Measurements from ENCODE around the gene KPNA5.
"Not testable (repeated sequence)": the region's sequence is repeated elsewhere in the genome, so short reads cannot be mapped to it uniquely, and the experiment has no call there.

KPNA5 gene

DNA sequence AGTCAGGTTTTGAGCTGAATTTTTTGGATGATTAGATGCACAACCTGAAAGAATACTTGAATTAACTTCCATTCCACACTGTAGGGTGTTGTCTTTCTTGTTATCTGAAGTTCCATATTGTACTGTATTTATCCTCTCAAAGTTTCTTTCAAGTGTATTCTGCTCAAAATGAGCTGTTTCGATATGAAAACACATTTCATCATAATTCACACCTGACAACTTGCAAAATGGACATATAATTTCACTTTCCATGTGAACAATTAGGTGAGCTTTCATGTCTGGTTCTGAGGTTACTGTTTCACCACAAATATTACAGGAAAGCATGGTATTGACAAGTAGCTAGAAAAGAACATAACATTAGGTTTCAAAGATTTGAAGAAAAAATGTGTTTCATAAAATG, 14.1 kb upstream of the KPNA5 start:
- DNase-seq (ENCODE audit: low read depth, low spot score) = no peak
- H3K27ac ChIP-seq (ENCODE audit: low read length) = no peak overlapping the region
- H3K9me3 ChIP-seq (ENCODE audit: control insufficient read depth, insufficient read depth, low read length) = no peaks in the 10 kb centered on the region
- H3K4me3 ChIP-seq (ENCODE audit: low read length) = no peak overlapping the region
- H3K36me3 ChIP-seq (ENCODE audit: control insufficient read depth, insufficient read depth, low read length) = no peaks in the 10 kb centered on the region
- WGBS (ENCODE audit: insufficient coverage, insufficient read length) = no CpG with 5 or more reads among the region's 1 CpG
- no peaks in the 10 kb centered on the region for H3K4me1 ChIP-seq (ENCODE audit: control insufficient read depth, insufficient read depth, low read length)
- H3K27me3 ChIP-seq (ENCODE audit: control insufficient read depth, insufficient read depth, low read length) = no peaks in the 10 kb centered on the region

DNA sequence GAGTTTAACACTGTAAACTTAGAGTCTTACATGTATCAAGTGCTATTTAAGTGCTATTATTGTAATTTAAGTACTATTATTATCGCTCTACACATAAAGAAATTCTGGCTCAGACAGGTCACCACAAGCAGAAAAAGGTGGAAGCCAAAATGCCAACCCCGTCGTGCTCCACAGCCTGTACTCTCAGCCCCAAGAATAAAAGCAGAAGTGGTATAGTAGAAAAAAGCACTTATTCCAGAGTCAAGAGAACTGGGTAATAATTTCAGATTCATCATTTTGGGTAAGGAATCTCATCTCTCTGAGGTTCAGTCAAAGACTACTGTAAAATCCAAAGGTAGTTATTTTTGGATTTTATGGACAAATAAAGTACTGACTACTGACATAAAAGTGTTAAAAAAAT, 13.4 kb upstream of the KPNA5 start:
- Histone ChIP-seq H3K36me3 (ENCODE audit: control insufficient read depth, insufficient read depth, low read length) (no peaks in the 10 kb centered on the region), H3K9me3 (ENCODE audit: control insufficient read depth, insufficient read depth, low read length) (no peaks in the 10 kb centered on the region), H3K27me3 (ENCODE audit: control insufficient read depth, insufficient read depth, low read length) (no peaks in the 10 kb centered on the region), H3K27ac (ENCODE audit: low read length) (no peak overlapping the region), H3K4me3 (ENCODE audit: low read length) (peak overlapping the region; percentile 21; the same call in 1 of the 2 replicates), H3K4me1 (ENCODE audit: control insufficient read depth, insufficient read depth, low read length) (no peaks in the 10 kb centered on the region)
- no peak for DNase-seq (ENCODE audit: low read depth, low spot score)
- WGBS (ENCODE audit: insufficient coverage, insufficient read length) = no CpG with 5 or more reads among the region's 3 CpGs

DNA sequence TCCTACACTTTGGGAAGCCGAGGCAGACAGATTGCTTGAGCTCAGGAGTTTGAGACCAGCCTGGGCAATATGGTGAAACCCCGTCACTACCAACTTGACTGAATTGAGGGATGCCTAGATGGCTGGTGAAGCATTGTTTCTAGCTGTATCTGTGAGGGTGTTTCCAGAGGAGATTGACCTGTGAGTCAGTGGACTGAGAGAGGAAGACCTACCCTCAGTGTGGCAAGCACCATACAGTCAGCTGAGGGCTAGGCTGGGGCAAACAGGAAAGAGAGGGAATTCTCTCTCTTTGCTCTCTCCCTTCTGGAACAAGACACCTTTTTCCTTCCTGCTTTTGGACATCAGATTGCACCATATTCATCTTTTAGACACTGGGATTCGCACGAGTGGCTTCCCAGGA, 8.7 kb upstream of the KPNA5 start:
- Histone ChIP-seq H3K4me3 (ENCODE audit: low read length) (no peak overlapping the region), H3K27me3 (ENCODE audit: control insufficient read depth, insufficient read depth, low read length) (no peaks in the 10 kb centered on the region), H3K27ac (ENCODE audit: low read length) (no peak overlapping the region), H3K9me3 (ENCODE audit: control insufficient read depth, insufficient read depth, low read length) (no peaks in the 10 kb centered on the region), H3K4me1 (ENCODE audit: control insufficient read depth, insufficient read depth, low read length) (no peaks in the 10 kb centered on the region), H3K36me3 (ENCODE audit: control insufficient read depth, insufficient read depth, low read length) (no peaks in the 10 kb centered on the region)
- WGBS (ENCODE audit: insufficient coverage, insufficient read length) = no CpG with 5 or more reads among the region's 4 CpGs
- DNase-seq (ENCODE audit: low read depth, low spot score) = no peak

DNA sequence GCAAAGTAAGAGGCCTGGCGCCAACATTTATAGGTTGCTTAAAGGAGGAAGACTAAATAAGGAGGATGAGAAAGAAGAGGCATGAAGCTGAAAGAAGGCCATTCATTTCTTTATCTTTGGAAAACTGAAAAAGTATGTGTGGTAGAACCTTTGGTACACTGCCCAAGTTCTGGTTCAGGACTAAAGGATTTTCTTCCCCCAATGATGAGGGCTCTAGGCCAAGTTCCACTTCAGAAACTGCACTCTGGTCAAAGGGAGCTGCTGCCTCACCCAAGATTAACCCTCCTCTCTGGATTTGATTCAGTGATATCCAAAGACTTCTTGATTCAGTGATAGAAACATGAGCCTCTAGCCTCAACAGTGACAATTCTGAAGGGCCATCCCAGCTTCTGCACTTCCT, 5.0 kb upstream of the KPNA5 start:
- Histone ChIP-seq H3K4me3 (ENCODE audit: low read length) (no peak overlapping the region), H3K27me3 (ENCODE audit: control insufficient read depth, insufficient read depth, low read length) (no peaks in the 10 kb centered on the region), H3K4me1 (ENCODE audit: control insufficient read depth, insufficient read depth, low read length) (no peaks in the 10 kb centered on the region), H3K27ac (ENCODE audit: low read length) (no peak overlapping the region), H3K9me3 (ENCODE audit: control insufficient read depth, insufficient read depth, low read length) (no peaks in the 10 kb centered on the region), H3K36me3 (ENCODE audit: control insufficient read depth, insufficient read depth, low read length) (no peaks in the 10 kb centered on the region)
- DNase-seq (ENCODE audit: low read depth, low spot score) = no peak
- no CpG with 5 or more reads among the region's 1 CpG for WGBS (ENCODE audit: insufficient coverage, insufficient read length)

DNA sequence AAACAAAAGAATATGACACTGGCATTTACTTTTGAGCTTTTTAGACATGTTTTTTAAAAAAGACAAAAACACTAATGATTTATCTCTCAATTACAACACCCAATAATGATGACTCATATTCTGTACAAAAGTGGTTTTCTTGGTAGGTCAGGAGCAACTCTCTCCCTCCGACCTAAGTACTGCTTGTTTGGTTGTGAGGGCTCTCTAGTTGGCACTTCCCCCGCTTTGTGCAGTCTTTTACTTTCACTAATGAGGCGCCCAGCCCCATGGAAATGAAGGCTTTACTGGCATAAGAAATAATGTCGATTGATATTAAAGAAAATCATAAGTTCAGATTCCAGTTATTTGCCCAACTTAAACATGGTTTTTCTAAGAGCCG, 1.3 kb downstream of the KPNA5 start:
- DNase-seq (ENCODE audit: low read depth, low spot score) = no peak
- Histone ChIP-seq H3K4me3 (ENCODE audit: low read length) (peak overlapping the region; percentile 34; the same call in 1 of the 2 replicates), H3K9me3 (ENCODE audit: control insufficient read depth, insufficient read depth, low read length) (no peaks in the 10 kb centered on the region), H3K27ac (ENCODE audit: low read length) (no peak overlapping the region), H3K27me3 (ENCODE audit: control insufficient read depth, insufficient read depth, low read length) (no peaks in the 10 kb centered on the region), H3K4me1 (ENCODE audit: control insufficient read depth, insufficient read depth, low read length) (no peaks in the 10 kb centered on the region; the same call in 1 of the 2 replicates), H3K36me3 (ENCODE audit: control insufficient read depth, insufficient read depth, low read length) (no peaks in the 10 kb centered on the region)
- WGBS (ENCODE audit: insufficient coverage, insufficient read length) = no CpG with 5 or more reads among the region's 5 CpGs

DNA sequence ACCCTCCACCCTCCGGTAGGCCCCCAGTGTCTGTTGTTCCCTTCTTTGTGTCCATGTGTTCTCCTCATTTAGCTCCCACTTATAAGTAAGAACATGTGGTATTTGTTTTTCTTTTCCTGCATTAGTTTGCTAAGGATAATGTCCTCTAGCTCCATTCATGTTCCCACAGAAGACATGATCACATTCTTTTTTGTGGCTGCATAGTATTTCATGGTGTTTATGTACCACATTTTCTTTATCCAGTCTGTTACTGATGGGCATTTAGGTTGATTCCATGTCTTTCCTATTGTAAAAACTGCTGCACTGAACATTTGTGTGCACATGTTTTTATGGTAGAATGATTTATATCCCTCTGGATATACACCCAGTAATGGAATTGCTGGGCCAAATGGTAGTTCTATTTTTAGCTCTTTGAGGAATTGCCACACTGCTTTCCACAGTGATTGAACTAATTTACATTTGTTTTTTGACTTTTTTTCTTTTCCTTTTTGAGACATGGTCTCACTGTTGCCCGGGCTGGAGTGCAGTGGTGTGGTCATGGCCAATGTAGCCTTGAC, 4.5 kb downstream of the KPNA5 start:
- Histone ChIP-seq H3K9me3 (ENCODE audit: control insufficient read depth, insufficient read depth, low read length) (no peaks in the 10 kb centered on the region), H3K36me3 (ENCODE audit: control insufficient read depth, insufficient read depth, low read length) (no peaks in the 10 kb centered on the region), H3K27ac (ENCODE audit: low read length) (no peak overlapping the region), H3K4me3 (ENCODE audit: low read length) (no peak overlapping the region), H3K27me3 (ENCODE audit: control insufficient read depth, insufficient read depth, low read length) (no peaks in the 10 kb centered on the region), H3K4me1 (ENCODE audit: control insufficient read depth, insufficient read depth, low read length) (no peaks in the 10 kb centered on the region; the same call in 1 of the 2 replicates)
- no CpG with 5 or more reads among the region's 2 CpGs for WGBS (ENCODE audit: insufficient coverage, insufficient read length)
- no peak for DNase-seq (ENCODE audit: low read depth, low spot score)

DNA sequence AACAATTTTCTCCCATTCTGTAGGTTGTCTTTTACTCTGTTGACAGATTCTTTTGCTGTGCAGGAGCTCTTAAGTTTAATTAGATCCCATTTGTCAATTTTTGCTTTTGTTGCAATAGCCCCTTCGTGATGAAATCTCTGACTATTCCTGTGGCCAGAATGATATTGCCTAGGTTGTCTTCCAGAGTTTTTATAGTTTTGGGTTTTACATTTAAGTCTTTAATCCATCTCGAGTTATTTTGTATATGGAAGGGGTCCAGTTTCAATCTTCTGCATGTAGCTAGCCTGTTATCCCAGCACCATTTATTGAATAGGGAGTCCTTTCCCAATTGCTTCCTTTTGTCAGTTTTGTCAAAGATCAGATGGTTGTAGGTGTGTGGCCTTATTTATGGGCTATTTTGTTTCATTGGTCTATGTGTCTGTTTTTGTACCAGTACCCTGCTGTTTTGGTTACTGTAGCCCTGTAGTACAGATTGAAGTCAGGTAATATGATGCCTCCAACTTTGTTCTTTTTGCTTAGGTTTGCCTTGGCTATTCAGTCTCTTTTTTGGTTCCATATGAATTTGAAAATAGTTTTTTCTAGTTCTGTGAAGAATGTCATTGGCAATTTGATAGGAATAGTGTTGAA, 5.6 kb downstream of the KPNA5 start:
- not testable (repeated sequence) for H3K9me3 ChIP-seq (ENCODE audit: control insufficient read depth, insufficient read depth, low read length); H3K27ac ChIP-seq (ENCODE audit: low read length); DNase-seq (ENCODE audit: low read depth, low spot score); H3K4me3 ChIP-seq (ENCODE audit: low read length); H3K36me3 ChIP-seq (ENCODE audit: control insufficient read depth, insufficient read depth, low read length); H3K27me3 ChIP-seq (ENCODE audit: control insufficient read depth, insufficient read depth, low read length); H3K4me1 ChIP-seq (ENCODE audit: control insufficient read depth, insufficient read depth, low read length)
- WGBS (ENCODE audit: insufficient coverage, insufficient read length) = no CpG with 5 or more reads among the region's 2 CpGs

DNA sequence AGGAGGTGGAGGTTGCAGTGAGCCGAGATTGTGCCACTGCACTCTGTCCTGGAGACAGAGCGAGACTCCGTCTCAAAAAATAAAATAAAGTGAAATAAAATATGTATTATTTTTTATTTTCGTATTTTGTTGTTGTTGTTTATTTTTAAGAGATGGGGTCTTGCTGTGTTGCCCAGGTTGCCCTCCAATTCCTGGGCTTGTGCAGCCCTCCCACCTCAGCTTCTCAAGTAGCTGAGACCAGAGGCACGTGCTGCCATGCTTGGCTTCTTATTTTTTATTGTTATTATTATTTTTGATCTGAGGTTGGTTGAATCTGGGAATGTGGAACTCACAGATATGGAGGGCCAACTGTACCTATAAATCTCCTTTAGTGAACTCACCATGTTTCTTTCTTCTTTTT, 10.1 kb downstream of the KPNA5 start:
- DNase-seq (ENCODE audit: low read depth, low spot score) = no peak
- Histone ChIP-seq H3K4me1 (ENCODE audit: control insufficient read depth, insufficient read depth, low read length) (no peaks in the 10 kb centered on the region), H3K36me3 (ENCODE audit: control insufficient read depth, insufficient read depth, low read length) (no peaks in the 10 kb centered on the region), H3K9me3 (ENCODE audit: control insufficient read depth, insufficient read depth, low read length) (no peaks in the 10 kb centered on the region), H3K27ac (ENCODE audit: low read length) (no peak overlapping the region), H3K4me3 (ENCODE audit: low read length) (no peak overlapping the region), H3K27me3 (ENCODE audit: control insufficient read depth, insufficient read depth, low read length) (no peaks in the 10 kb centered on the region)
- 100% methylated on average over 1 of the region's 5 CpGs for WGBS (ENCODE audit: insufficient coverage, insufficient read length)

DNA sequence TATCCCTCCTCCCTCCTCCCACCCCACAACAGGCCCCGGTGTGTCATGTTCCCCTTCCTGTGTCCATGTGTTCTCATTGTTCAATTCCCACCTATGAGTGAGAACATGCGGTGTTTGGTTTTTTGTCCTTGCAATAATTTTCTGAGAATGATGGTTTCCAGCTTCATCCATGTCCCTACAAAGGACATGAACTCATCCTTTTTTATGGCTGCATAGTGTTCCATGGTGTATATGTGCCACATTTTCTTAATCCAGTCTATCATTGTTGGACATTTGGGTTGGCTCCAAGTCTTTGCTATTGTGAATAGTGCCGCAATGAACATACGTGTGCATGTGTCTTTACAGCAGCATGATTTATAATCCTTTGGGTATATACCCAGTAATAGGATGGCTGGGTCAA, 11.9 kb downstream of the KPNA5 start:
- H3K4me3 ChIP-seq (ENCODE audit: low read length); H3K9me3 ChIP-seq (ENCODE audit: control insufficient read depth, insufficient read depth, low read length); DNase-seq (ENCODE audit: low read depth, low spot score); H3K27me3 ChIP-seq (ENCODE audit: control insufficient read depth, insufficient read depth, low read length); H3K27ac ChIP-seq (ENCODE audit: low read length); H3K36me3 ChIP-seq (ENCODE audit: control insufficient read depth, insufficient read depth, low read length); H3K4me1 ChIP-seq (ENCODE audit: control insufficient read depth, insufficient read depth, low read length): not testable (repeated sequence)
- no CpG with 5 or more reads among the region's 4 CpGs for WGBS (ENCODE audit: insufficient coverage, insufficient read length)

DNA sequence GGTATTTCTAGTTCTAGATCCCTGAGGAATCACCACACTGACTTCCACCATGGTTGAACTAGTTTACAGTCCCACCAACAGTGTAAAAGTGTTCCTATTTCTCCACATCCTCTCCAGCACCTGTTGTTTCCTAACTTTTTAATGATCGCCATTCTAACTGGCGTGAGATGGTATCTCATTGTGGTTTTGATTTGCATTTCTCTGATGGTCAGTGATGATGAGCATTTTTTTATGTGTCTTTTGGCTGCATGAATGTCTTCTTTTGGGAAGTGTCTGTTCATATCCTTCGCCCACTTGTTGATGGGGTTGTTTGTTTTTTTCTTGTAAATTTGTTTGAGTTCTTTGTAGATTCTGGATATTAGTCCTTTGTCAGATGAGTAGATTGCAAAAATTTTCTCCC, 12.3 kb downstream of the KPNA5 start:
- not testable (repeated sequence) for H3K4me1 ChIP-seq (ENCODE audit: control insufficient read depth, insufficient read depth, low read length); H3K27me3 ChIP-seq (ENCODE audit: control insufficient read depth, insufficient read depth, low read length); H3K4me3 ChIP-seq (ENCODE audit: low read length); DNase-seq (ENCODE audit: low read depth, low spot score); H3K9me3 ChIP-seq (ENCODE audit: control insufficient read depth, insufficient read depth, low read length); H3K36me3 ChIP-seq (ENCODE audit: control insufficient read depth, insufficient read depth, low read length); H3K27ac ChIP-seq (ENCODE audit: low read length)
- WGBS (ENCODE audit: insufficient coverage, insufficient read length) = no CpG with 5 or more reads among the region's 3 CpGs

DNA sequence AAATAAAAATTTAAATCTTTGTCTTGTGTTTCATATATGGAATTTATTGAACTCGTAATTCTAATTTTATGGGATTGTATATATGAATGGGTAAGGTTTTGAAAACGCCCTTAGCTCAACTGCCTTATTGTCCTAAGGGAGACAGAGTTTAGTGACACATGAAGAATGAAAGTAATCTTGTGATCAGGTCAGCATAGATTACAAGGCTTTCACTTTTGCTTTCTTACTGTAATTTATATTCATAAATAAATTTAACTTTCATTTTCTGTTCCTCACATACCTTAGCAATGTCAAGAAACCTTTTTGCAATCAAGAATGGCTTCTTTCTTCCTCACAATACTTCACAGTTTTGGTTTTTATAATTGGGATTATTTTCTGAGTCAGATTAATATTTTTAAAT, 14.4 kb downstream of the KPNA5 start:
- Histone ChIP-seq H3K4me1 (ENCODE audit: control insufficient read depth, insufficient read depth, low read length) (no peaks in the 10 kb centered on the region), H3K27ac (ENCODE audit: low read length) (no peak overlapping the region), H3K9me3 (ENCODE audit: control insufficient read depth, insufficient read depth, low read length) (no peaks in the 10 kb centered on the region), H3K4me3 (ENCODE audit: low read length) (no peak overlapping the region), H3K36me3 (ENCODE audit: control insufficient read depth, insufficient read depth, low read length) (no peaks in the 10 kb centered on the region; the same call in 1 of the 2 replicates), H3K27me3 (ENCODE audit: control insufficient read depth, insufficient read depth, low read length) (no peaks in the 10 kb centered on the region)
- DNase-seq (ENCODE audit: low read depth, low spot score) = no peak
- WGBS (ENCODE audit: insufficient coverage, insufficient read length) = 100% methylated on average over 1 of the region's 2 CpGs

Data from iPS DF 6.9 (cell line).